Neural progenitor cell (in vitro differentiated cells): ENCODE results near the gene DMAC2L.

Source experiments
- EZH2 ChIP-seq: fragments of 200-600 bp; sonication (generic); IDR thresholded peaks from 2 replicates; pipeline ENCODE4 v1.6.1; 2017; ENCODE audit warnings: antibody characterized with exemption, mild to moderate bottlenecking, moderate library complexity
- EZH2phosphoT487 ChIP-seq: fragments of 200-600 bp; sonication (generic); IDR thresholded peaks from 2 replicates; pipeline ENCODE4 v1.6.1; 2017; ENCODE audit warnings: antibody characterized with exemption

DNA sequence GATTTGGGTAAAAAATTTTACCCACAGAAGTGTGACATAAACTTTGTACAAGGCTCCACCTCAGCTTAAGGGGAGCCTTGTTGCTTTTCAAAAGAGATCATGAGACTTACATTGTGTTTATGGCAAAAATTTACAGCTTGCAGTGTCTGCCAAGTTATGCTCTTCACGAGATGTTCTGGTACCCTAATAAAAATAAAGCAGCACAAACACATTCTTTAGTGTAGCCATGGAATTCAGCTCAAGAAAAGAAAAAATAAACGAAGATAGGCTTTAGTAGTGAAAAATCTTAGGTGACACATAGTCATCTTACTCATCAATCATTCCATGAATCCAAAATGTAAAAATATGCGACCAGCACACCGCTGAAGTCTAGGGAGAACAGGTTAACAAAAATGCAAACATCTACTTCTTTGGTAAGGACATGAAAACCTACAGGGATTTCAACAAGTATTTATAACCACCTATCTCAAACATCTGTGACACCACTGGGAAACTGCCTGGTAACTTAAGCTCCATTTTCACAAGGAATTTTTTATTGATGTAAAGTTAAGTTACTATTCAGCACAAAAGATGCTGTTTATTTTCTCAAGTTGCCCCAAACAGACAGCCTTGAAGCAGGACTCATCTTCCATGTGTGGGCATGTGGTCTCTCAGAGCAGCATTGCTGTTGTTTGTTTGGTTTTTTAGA lies 32.9 kb downstream of the DMAC2L start:
- no peak for TF ChIP-seq EZH2
- no peak for TF ChIP-seq EZH2phosphoT487
